ENCODE results near the gene PFKFB1. TPM values are rescaled to one million over a fixed set of nuclear protein-coding genes. Genes with fewer than 3 reads are reported as not detected.

PFKFB1 gene
- polyA plus RNA-seq = not detected

GRCh38 chrX:54994099-54994498 lies at the start of gene PFKFB1:
Gene PFKFB1, minus strand, starts transcription at chrX:54994188. Its CDS starts 181 bp downstream, at chrX:54994007.
- H3K9me3 Mint-ChIP-seq = no peaks in the 10 kb centered on the region
- H3K27ac Mint-ChIP-seq = peak within 1 kb of the TSS in 1 of 3 donors; percentile 47
- H3K27me3 Mint-ChIP-seq = peaks cover 5% of the 10 kb centered on the region
- H3K36me3 Mint-ChIP-seq = no peaks in the 10 kb centered on the region
- H3K4me1 Mint-ChIP-seq = peaks cover 3 to 4% (median 3%) of the 10 kb centered on the region in 3 donors
- H3K4me3 Mint-ChIP-seq = peak within 1 kb of the TSS in 1 of 4 donors; percentile 69

- Mint-ChIP-seq H3K4me3 (no peak overlapping the region), H3K27me3 (no peaks in the 10 kb centered on the region), H3K27ac (no peak overlapping the region), H3K36me3 (no peaks in the 10 kb centered on the region), H3K4me1 (peaks cover 0 to 1% (median 0%) of the 10 kb centered on the region in 3 donors), H3K9me3 (peaks cover 0 to 4% (median 2%) of the 10 kb centered on the region in 3 donors)
These were observed 47.5 kb upstream of the PFKFB1 start for GRCh38 chrX:55041514-55041913.

- no peak overlapping the region for H3K27ac Mint-ChIP-seq
- H3K4me1 Mint-ChIP-seq = no peaks in the 10 kb centered on the region
- H3K9me3 Mint-ChIP-seq = peaks cover 0 to 2% (median 2%) of the 10 kb centered on the region in 3 donors
- H3K27me3 Mint-ChIP-seq = no peaks in the 10 kb centered on the region
- H3K4me3 Mint-ChIP-seq = no peak overlapping the region
- H3K36me3 Mint-ChIP-seq = no peaks in the 10 kb centered on the region
These were observed 45.5 kb upstream of the PFKFB1 start for GRCh38 chrX:55039471-55039870.

DNA sequence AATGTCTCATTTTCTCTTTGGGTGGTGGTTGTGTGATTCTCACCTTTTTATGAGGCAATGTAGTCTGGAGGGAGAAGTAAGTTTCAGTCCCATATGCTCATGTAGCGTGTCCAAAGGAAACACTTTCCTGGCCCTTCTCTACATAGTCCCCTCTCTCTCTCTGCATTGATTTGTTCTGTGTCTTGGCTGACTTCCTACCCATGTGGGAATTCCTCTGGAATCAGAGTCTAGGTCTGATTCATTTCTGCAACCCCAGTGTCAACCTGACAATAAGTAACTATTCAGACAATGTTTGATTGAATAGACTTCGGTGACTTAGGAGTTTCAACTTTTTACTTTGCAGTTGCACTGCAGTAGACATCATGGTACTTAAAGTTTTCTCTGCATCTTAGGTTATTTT lies 39.4 kb upstream of the PFKFB1 start:
- H3K27ac Mint-ChIP-seq = no peak overlapping the region
- no peaks in the 10 kb centered on the region for H3K4me1 Mint-ChIP-seq
- no peak overlapping the region for H3K4me3 Mint-ChIP-seq
- no peaks in the 10 kb centered on the region for H3K9me3 Mint-ChIP-seq
- no peaks in the 10 kb centered on the region for H3K36me3 Mint-ChIP-seq
- H3K27me3 Mint-ChIP-seq = peaks cover 2% of the 10 kb centered on the region

DNA sequence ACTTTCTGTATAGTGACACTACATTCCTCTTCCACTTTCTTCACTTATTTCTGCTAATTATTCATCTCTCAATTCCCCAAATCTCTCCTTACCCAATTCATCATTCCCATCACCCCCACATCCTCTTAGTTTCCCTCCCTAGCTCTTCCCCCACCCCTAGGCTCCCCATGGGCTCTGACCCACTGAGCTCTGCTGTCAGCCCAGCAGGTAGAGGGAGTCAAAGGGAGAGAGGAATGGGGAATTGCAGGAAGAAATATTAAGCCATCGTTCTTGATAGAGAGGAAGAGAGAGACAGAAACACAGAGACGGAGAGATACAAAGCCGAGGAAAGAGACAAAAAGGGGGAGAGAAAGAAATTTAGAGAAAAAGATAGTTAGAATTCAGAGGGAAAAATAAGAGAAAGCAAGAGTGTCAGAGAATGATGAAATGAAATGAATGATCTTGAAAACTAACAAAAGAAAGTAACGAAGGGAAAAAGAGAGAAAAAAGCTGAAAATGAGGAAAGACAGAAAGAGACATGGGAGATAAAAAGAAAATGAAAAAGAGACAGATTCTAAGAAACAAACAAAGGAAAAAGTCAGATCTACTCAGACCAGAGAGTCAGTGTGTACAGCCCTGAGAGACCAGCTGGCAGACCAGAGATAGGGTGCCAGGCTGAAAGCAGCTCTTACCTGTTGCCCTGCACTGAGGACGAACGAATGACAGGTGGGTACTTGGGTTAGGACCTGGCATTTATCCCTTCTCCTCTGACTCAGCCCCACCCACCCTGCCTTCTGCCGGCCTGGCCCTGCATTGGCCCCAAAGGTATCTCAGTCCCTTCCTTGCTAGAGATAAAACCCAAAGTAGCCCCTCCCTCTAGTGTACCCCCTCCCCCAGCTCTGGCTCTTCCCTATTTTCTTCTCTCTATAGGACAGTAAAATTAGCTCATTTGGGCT lies 36.5 kb upstream of the PFKFB1 start, which contains the start of gene ALAS2:
ALAS2 (minus strand) TSS at position 707 of the 935 bp plus-strand sequence. CDS start 4,977 bp downstream, outside the sequence.
- H3K27ac Mint-ChIP-seq = no peak within 1 kb of the TSS
- no peaks in the 10 kb centered on the region for H3K4me1 Mint-ChIP-seq
- H3K36me3 Mint-ChIP-seq = no peaks in the 10 kb centered on the region
- no peak within 1 kb of the TSS for H3K4me3 Mint-ChIP-seq
- peaks cover 0 to 3% (median 0%) of the 10 kb centered on the region in 3 donors for H3K9me3 Mint-ChIP-seq
- H3K27me3 Mint-ChIP-seq = peaks cover 4% of the 10 kb centered on the region

DNA sequence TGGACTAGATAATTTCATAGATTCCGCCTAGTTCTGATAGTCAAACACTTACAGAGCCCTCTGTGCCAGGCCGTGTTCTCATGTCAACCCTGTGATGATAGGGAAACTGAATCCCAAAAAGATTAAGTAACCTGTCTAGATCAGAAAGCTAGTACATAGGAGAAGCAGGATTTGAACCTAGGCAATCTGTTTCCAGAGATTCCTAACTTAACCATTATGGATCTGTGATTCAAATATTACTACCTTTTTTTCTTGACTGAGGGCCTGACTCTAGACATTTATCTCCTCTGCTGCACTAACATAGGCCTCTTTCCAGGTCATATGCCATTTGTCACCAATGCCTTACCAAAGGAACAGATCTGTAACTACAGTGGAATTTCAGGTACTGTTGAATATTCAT lies 35.3 kb upstream of the PFKFB1 start:
- no peaks in the 10 kb centered on the region for H3K4me1 Mint-ChIP-seq
- H3K36me3 Mint-ChIP-seq = no peaks in the 10 kb centered on the region
- H3K27me3 Mint-ChIP-seq = peaks cover 4% of the 10 kb centered on the region
- H3K4me3 Mint-ChIP-seq = no peak overlapping the region
- peaks cover 0 to 3% (median 0%) of the 10 kb centered on the region in 3 donors for H3K9me3 Mint-ChIP-seq
- no peak overlapping the region for H3K27ac Mint-ChIP-seq

- Mint-ChIP-seq H3K27me3 (peaks cover 4% of the 10 kb centered on the region), H3K9me3 (peaks cover 0 to 3% (median 0%) of the 10 kb centered on the region in 3 donors), H3K27ac (no peak overlapping the region)
These were observed 34.6 kb upstream of the PFKFB1 start for GRCh38 chrX:55028611-55029010.

GRCh38 chrX:55028040-55028439 lies 34.1 kb upstream of the PFKFB1 start:
- Mint-ChIP-seq H3K36me3 (no peaks in the 10 kb centered on the region), H3K4me1 (no peaks in the 10 kb centered on the region), H3K4me3 (no peak overlapping the region), H3K27me3 (peaks cover 4% of the 10 kb centered on the region), H3K9me3 (peaks cover 0 to 3% (median 0%) of the 10 kb centered on the region in 3 donors), H3K27ac (no peak overlapping the region)

More at GRCh38 chrX:55028611-55029010, 34.6 kb upstream of the PFKFB1 start:
- H3K36me3 Mint-ChIP-seq = no peaks in the 10 kb centered on the region
- H3K4me1 Mint-ChIP-seq = no peaks in the 10 kb centered on the region
- no peak overlapping the region for H3K4me3 Mint-ChIP-seq

DNA sequence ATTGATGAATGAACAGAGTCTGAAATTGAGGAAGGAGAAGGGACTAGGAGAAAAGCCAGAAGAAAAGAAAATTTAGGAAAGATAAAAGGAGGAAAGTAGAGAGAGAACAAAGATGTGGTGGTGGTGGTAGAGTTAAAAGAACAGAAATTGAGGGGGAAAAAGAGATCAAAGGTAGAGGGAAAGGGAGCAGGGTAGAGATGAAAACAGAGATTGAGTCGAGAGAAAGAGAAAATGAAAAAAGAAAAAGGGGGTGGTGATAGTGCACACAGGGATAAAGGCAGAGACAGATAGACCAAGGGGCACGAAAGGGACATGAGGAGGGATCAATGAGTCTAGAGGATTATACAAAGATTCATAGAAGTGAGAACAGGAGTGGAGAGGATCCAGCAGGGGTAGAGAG lies 32.9 kb upstream of the PFKFB1 start:
- Mint-ChIP-seq H3K4me3 (no peak overlapping the region), H3K27me3 (peaks cover 2% of the 10 kb centered on the region), H3K4me1 (no peaks in the 10 kb centered on the region), H3K9me3 (peaks cover 0 to 3% (median 0%) of the 10 kb centered on the region in 3 donors), H3K36me3 (no peaks in the 10 kb centered on the region), H3K27ac (no peak overlapping the region)

DNA sequence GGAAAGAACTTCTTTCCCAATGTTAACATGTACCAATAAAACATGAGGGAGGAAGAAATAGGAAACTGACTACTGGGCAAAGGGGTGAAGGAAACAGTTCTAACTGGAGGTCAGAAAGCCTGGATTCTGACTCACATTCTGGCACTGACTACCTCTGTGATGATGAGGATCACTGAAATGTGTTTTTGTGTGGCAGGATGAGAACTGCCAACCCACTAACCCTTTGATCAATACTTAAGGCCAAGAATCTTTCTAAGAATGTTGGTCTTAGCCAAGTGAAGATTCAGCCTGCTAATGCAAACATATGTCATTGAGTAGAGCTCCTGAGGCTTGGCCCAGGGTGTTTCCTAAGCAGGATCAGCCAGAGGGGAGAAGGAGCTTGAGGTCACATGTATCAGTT lies 32.2 kb upstream of the PFKFB1 start:
- Mint-ChIP-seq H3K27ac (no peak overlapping the region), H3K27me3 (peaks cover 4% of the 10 kb centered on the region), H3K4me1 (no peaks in the 10 kb centered on the region), H3K4me3 (no peak overlapping the region), H3K36me3 (no peaks in the 10 kb centered on the region), H3K9me3 (peaks cover 0 to 3% (median 0%) of the 10 kb centered on the region in 3 donors)

DNA sequence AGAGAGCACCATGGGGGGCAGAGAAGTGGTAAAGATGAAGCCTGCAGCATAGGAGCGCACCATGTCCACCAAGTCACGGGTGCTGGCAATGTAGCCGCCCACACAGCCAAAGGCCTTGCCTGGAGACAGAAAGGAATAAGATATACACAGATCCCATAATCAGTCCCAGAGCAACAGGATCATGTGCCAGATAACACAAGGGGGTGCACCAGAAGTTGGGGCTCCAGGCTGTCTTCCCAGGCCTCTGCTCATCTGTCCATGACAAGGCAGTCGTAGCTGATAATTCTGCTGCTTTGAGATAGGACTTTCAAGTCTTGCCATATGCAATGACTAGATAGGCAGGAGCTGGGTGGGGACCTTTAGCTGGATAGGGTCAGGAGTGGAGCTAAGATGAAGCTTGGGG lies 20.9 kb upstream of the PFKFB1 start:
- H3K4me1 Mint-ChIP-seq = no peaks in the 10 kb centered on the region
- H3K27ac Mint-ChIP-seq = no peak overlapping the region
- no peaks in the 10 kb centered on the region for H3K9me3 Mint-ChIP-seq
- H3K36me3 Mint-ChIP-seq = no peaks in the 10 kb centered on the region
- H3K27me3 Mint-ChIP-seq = no peaks in the 10 kb centered on the region
- no peak overlapping the region for H3K4me3 Mint-ChIP-seq

- no peaks in the 10 kb centered on the region for H3K36me3 Mint-ChIP-seq
- H3K27me3 Mint-ChIP-seq = no peaks in the 10 kb centered on the region
- H3K4me1 Mint-ChIP-seq = no peaks in the 10 kb centered on the region
- peaks cover 0 to 2% (median 0%) of the 10 kb centered on the region in 3 donors for H3K9me3 Mint-ChIP-seq
- no peak overlapping the region for H3K4me3 Mint-ChIP-seq
- no peak overlapping the region for H3K27ac Mint-ChIP-seq
These were observed 17.3 kb upstream of the PFKFB1 start for GRCh38 chrX:55011294-55011693.

DNA sequence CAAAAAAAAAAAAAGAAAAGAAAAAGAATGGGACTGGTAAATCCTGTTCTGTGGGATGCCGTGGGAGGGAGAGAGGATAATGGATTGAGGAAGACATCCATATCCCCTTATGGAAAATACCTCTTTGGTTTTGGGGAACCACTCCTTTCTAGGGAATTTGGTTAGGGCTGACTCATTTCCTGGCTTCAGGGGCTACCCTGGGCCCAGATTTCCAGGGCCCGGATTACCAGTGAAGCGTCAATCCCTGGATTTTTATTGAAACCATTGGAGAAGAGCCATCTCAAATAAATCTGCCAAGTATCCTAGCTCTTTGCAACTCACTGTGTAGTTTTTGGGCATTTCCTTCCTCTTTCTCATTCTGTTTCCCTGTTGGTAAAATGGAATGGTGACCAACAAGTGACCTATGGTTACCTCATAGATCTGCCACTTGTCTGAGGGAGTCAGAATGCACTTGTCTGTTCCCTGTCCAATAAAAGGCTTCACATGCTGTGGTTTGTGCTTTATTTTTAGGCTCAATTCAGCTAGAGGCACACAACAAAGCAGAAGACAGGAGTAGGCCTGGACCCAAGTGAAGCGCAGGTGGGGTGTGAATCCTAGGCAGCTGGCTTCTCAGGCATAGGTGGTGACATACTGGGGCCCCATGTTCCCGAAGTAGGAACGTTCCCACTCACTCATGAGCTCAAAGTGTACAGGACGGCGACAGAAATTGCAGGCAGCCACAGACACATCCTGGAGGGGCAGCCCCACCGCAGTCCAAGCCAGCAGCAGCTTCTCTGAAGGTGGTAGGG lies 14.8 kb upstream of the PFKFB1 start:
- H3K4me1 Mint-ChIP-seq = no peaks in the 10 kb centered on the region
- no peaks in the 10 kb centered on the region for H3K27me3 Mint-ChIP-seq
- no peak overlapping the region for H3K4me3 Mint-ChIP-seq
- H3K36me3 Mint-ChIP-seq = peaks cover 2% of the 10 kb centered on the region
- no peak overlapping the region for H3K27ac Mint-ChIP-seq
- H3K9me3 Mint-ChIP-seq = peaks cover 0 to 2% (median 0%) of the 10 kb centered on the region in 3 donors

DNA sequence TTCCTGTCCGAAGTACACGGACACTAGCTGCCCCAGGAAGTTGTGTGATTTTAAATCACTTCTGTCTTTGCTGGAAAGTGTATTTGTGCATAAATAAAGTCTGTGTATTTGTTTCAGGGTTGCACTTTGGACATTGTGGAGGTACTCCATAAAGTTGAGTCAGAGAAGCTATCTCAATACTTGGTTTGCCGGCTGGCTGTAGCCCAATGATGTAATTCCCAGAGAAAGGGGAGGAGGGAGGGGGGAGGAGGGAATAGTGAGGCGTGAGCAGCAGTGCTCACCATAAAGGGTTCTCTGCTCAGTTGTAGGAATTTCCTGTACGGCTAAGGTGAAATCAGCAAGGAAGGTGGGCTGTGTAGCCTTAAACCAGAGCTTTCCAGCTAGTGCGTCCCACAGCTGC lies 13.7 kb upstream of the PFKFB1 start:
- Mint-ChIP-seq H3K36me3 (peaks cover 5% of the 10 kb centered on the region), H3K27ac (no peak overlapping the region), H3K4me1 (no peaks in the 10 kb centered on the region), H3K4me3 (no peak overlapping the region), H3K27me3 (no peaks in the 10 kb centered on the region), H3K9me3 (peaks cover 0 to 2% (median 0%) of the 10 kb centered on the region in 3 donors)
